H1 (cell line): ENCODE measurements around the gene SPINT1. TPM values are rescaled to one million over a fixed set of nuclear protein-coding genes. Genes with fewer than 3 reads are reported as not detected.

Source experiments
- BRCA1 ChIP-seq: IDR thresholded peaks from 2 replicates; pipeline ENCODE4 v1.6.1; 2012; ENCODE audit warnings: low read depth, low read length, improper control_type of control experiment
- CEBPB ChIP-seq: IDR thresholded peaks from 2 replicates; pipeline ENCODE4 v1.6.1; 2012; ENCODE audit warnings: low read depth, low read length
- CHD1 ChIP-seq: IDR thresholded peaks from 2 replicates; pipeline ENCODE4 v1.6.1; 2012; ENCODE audit warnings: low read depth, low read length, improper control_type of control experiment
- CHD7 ChIP-seq: fragments of 300-600 bp; sonication (generic); IDR thresholded peaks from 2 replicates; pipeline ENCODE4 v1.7.1; 2012; ENCODE audit warnings: low read length, moderate library complexity, mild to moderate bottlenecking, inconsistent platforms; ENCODE audit not compliant: insufficient replicate concordance
- E2F6 ChIP-seq: IDR thresholded peaks from 2 replicates; pipeline ENCODE4 v1.6.1; 2012; ENCODE audit warnings: inconsistent platforms
- HDAC6 ChIP-seq: IDR thresholded peaks from one replicate; pipeline ENCODE4 v1.7.1; 2012; ENCODE audit warnings: low read depth, mild to moderate bottlenecking, inconsistent platforms, low read length, moderate library complexity
- POU5F1 ChIP-seq: IDR thresholded peaks from 2 replicates; pipeline ENCODE4 v1.6.1; 2011; ENCODE audit warnings: low read depth, mild to moderate bottlenecking, low read length, moderate library complexity
- RFX5 ChIP-seq: IDR thresholded peaks from 2 replicates; pipeline ENCODE4 v1.6.1; 2011; ENCODE audit warnings: low read depth, low read length, improper control_type of control experiment, borderline replicate concordance
- TAF7 ChIP-seq: optimal IDR thresholded peaks from 2 replicates; pipeline ENCODE3; 2011; ENCODE audit warnings: low read depth, mild to moderate bottlenecking, inconsistent platforms, low read length, moderate library complexity, borderline replicate concordance
- polyA plus RNA-seq, 7 experiments: library from polyadenylated mRNA; depleted of rRNA in 3 of 7; stranded (reverse) in 5 of 7; unstranded in 2 of 7; fragments of >200 nt in 5 of 7; fragments of 200-250 nt in 2 of 7; gene quantifications; 1 replicate in 5 of 7; 2 replicates in 1 of 7; 4 replicates in 1 of 7; pipeline versions ENCODE4 v1.2.1 to v1.2.3, GENCODE V29; 2011 to 2013; ENCODE audit warnings: missing spikeins in 2 of 7, mixed read lengths in 2 of 7
- total RNA-seq: library from RNA; stranded (reverse); fragmentation: NEBNext Ultra II Directional; extraction: Animal tissue kit (Norgen Biotek cat#: 25700); gene quantifications from 2 replicates; pipeline ENCODE4 v1.2.1, GENCODE V29; 2021

The SPINT1 gene
- total and polyA plus RNA-seq, 2 of the 8 experiments (the other 6 are each of a cell fraction or from before 2014, with no cell fraction given), result 117 to 155 TPM

GRCh38 chr15:40806672-40807027, 37.2 kb upstream of the SPINT1 start (continued):
- no peak for TF ChIP-seq CHD7
- TF ChIP-seq E2F6, result no peak
- no peak for TF ChIP-seq BRCA1
- TF ChIP-seq TAF7, result no peak
- TF ChIP-seq CEBPB, result no peak
- no peak for TF ChIP-seq HDAC6
- no peak for TF ChIP-seq POU5F1
- TF ChIP-seq RFX5, result no peak
- TF ChIP-seq CHD1, result no peak
